Measurements from ENCODE around the gene DCP1B. TPM values are rescaled to one million over a fixed set of nuclear protein-coding genes. Genes with fewer than 3 reads are reported as not detected.

Gene DCP1B
- total and polyA plus RNA-seq, 4 donors: 3.5 to 5.5 (median 4.6) TPM

DNA sequence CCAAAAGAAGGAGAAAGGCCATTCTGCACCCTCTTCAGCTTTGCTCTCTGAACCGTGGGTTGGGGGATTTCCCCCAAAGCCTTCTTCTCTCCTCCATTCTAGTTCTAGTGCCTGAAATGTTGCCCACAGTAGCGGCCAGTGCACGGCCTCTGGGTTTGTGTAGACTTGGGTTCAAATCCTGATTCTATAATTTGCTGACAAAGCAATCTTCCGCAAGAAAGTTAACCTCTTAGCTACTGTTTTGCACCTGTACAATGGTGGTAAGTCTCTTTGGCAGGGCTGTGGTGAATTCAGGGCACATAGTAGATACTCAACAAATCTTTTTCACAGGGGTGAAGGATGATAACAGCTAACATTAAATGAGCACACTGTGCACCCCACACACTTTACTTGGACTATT is 42.7 kb upstream of the DCP1B start:
- Histone ChIP-seq H3K4me1 (ENCODE audit: control insufficient read depth in 4 of 4, insufficient read depth in 4 of 4, low read length in 3 of 4) (peaks cover 0 to under 1% (median 0%) of the 10 kb centered on the region in 4 donors), H3K36me3 (ENCODE audit: control insufficient read depth in 4 of 4, insufficient read depth in 3 of 4, low read depth in 1 of 4, low read length in 3 of 4) (no peaks in the 10 kb centered on the region), H3K9me3 (ENCODE audit: control insufficient read depth in 4 of 4, low read length in 3 of 4) (no peaks in the 10 kb centered on the region), H3K27ac (ENCODE audit: low read depth in 1 of 2, low read length in 2 of 2) (no peak overlapping the region), H3K27me3 (ENCODE audit: control insufficient read depth in 4 of 4, insufficient read depth in 4 of 4, low read length in 3 of 4) (peaks cover 0 to 7% (median 3%) of the 10 kb centered on the region in 4 donors), H3K9ac (ENCODE audit: low read depth in 1 of 2, low read length in 2 of 2) (no peak overlapping the region), H3K4me3 (ENCODE audit: low read depth in 1 of 3, low read length in 3 of 3) (no peak overlapping the region)
- no peak for DNase-seq (ENCODE audit: low spot score)
- TF ChIP-seq, protein P1, sequence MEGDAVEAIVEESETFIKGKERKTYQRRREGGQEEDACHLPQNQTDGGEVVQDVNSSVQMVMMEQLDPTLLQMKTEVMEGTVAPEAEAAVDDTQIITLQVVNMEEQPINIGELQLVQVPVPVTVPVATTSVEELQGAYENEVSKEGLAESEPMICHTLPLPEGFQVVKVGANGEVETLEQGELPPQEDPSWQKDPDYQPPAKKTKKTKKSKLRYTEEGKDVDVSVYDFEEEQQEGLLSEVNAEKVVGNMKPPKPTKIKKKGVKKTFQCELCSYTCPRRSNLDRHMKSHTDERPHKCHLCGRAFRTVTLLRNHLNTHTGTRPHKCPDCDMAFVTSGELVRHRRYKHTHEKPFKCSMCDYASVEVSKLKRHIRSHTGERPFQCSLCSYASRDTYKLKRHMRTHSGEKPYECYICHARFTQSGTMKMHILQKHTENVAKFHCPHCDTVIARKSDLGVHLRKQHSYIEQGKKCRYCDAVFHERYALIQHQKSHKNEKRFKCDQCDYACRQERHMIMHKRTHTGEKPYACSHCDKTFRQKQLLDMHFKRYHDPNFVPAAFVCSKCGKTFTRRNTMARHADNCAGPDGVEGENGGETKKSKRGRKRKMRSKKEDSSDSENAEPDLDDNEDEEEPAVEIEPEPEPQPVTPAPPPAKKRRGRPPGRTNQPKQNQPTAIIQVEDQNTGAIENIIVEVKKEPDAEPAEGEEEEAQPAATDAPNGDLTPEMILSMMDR (IDR thresholded peaks at IDR 0.05; ENCODE audit: low read depth, low read length, missing input control): no peak
- no peak for TF ChIP-seq FOXA1 (IDR thresholded peaks at IDR 0.05)
- TF ChIP-seq FOXA2 (IDR thresholded peaks at IDR 0.05): no peak
- TF ChIP-seq YY1 (IDR thresholded peaks at IDR 0.05): no peak
- TF ChIP-seq, protein P2, sequence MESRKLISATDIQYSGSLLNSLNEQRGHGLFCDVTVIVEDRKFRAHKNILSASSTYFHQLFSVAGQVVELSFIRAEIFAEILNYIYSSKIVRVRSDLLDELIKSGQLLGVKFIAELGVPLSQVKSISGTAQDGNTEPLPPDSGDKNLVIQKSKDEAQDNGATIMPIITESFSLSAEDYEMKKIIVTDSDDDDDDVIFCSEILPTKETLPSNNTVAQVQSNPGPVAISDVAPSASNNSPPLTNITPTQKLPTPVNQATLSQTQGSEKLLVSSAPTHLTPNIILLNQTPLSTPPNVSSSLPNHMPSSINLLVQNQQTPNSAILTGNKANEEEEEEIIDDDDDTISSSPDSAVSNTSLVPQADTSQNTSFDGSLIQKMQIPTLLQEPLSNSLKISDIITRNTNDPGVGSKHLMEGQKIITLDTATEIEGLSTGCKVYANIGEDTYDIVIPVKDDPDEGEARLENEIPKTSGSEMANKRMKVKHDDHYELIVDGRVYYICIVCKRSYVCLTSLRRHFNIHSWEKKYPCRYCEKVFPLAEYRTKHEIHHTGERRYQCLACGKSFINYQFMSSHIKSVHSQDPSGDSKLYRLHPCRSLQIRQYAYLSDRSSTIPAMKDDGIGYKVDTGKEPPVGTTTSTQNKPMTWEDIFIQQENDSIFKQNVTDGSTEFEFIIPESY (IDR thresholded peaks at IDR 0.05): no peak
- TF ChIP-seq, protein P3, sequence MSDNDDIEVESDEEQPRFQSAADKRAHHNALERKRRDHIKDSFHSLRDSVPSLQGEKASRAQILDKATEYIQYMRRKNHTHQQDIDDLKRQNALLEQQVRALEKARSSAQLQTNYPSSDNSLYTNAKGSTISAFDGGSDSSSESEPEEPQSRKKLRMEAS (IDR thresholded peaks at IDR 0.05): no peak
- TF ChIP-seq, protein P4, sequence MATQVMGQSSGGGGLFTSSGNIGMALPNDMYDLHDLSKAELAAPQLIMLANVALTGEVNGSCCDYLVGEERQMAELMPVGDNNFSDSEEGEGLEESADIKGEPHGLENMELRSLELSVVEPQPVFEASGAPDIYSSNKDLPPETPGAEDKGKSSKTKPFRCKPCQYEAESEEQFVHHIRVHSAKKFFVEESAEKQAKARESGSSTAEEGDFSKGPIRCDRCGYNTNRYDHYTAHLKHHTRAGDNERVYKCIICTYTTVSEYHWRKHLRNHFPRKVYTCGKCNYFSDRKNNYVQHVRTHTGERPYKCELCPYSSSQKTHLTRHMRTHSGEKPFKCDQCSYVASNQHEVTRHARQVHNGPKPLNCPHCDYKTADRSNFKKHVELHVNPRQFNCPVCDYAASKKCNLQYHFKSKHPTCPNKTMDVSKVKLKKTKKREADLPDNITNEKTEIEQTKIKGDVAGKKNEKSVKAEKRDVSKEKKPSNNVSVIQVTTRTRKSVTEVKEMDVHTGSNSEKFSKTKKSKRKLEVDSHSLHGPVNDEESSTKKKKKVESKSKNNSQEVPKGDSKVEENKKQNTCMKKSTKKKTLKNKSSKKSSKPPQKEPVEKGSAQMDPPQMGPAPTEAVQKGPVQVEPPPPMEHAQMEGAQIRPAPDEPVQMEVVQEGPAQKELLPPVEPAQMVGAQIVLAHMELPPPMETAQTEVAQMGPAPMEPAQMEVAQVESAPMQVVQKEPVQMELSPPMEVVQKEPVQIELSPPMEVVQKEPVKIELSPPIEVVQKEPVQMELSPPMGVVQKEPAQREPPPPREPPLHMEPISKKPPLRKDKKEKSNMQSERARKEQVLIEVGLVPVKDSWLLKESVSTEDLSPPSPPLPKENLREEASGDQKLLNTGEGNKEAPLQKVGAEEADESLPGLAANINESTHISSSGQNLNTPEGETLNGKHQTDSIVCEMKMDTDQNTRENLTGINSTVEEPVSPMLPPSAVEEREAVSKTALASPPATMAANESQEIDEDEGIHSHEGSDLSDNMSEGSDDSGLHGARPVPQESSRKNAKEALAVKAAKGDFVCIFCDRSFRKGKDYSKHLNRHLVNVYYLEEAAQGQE (IDR thresholded peaks at IDR 0.05): no peak
- no peak for TF ChIP-seq HNF4A (conservative IDR thresholded peaks at IDR 0.05)
- TF ChIP-seq HNF4G (IDR thresholded peaks at IDR 0.05): no peak
- TF ChIP-seq NR2F2 (IDR thresholded peaks at IDR 0.05): no peak
- TF ChIP-seq GABPA (IDR thresholded peaks at IDR 0.05 in 1 of 2, conservative IDR thresholded peaks at IDR 0.05 in 1 of 2): no peak
- WGBS: 86% methylated on average over 4 of the region's 4 CpGs

DNA sequence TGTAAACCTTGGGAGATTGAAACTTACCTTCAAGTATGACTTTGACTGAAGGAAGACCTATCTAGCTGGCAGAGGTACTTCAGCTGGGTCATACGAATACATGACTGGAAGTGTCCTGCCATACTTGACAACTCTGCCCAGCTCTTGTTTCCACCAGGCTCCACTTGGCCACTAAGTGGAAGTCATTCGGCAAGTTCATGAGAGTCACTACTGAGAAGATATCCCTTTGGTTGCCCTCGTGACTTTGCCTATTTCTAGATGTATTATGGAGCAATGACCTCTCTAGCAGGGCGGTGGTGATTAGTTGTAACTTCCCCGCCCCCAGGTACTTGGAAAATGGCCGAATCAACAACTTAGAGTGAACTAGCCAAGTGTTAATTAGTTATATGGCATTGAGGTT is 39.9 kb upstream of the DCP1B start:
- H3K9me3 ChIP-seq (ENCODE audit: control insufficient read depth in 4 of 4, low read length in 3 of 4): no peaks in the 10 kb centered on the region
- no peak overlapping the region for H3K4me3 ChIP-seq (ENCODE audit: low read depth in 1 of 3, low read length in 3 of 3)
- WGBS: 74% methylated on average over 6 of the region's 6 CpGs
- TF ChIP-seq, protein P1 (IDR thresholded peaks at IDR 0.05; ENCODE audit: low read depth, low read length, missing input control): no peak
- TF ChIP-seq NR2F2 (IDR thresholded peaks at IDR 0.05) (no peak), RXRA (IDR thresholded peaks at IDR 0.05) (no peak), FOXA2 (IDR thresholded peaks at IDR 0.05) (no peak), FOXA1 (IDR thresholded peaks at IDR 0.05) (no peak), GABPA (IDR thresholded peaks at IDR 0.05 in 1 of 2, conservative IDR thresholded peaks at IDR 0.05 in 1 of 2) (no peak), YY1 (IDR thresholded peaks at IDR 0.05) (no peak), SP1 (IDR thresholded peaks at IDR 0.05) (no peak), JUND (IDR thresholded peaks at IDR 0.05) (no peak), TAF1 (conservative IDR thresholded peaks at IDR 0.05) (no peak), EGR1 (IDR thresholded peaks at IDR 0.05; ENCODE audit: low read depth in 2 of 2) (no peak), HNF4A (conservative IDR thresholded peaks at IDR 0.05) (no peak)
- TF ChIP-seq, protein P4 (IDR thresholded peaks at IDR 0.05): no peak
- TF ChIP-seq, protein P5, sequence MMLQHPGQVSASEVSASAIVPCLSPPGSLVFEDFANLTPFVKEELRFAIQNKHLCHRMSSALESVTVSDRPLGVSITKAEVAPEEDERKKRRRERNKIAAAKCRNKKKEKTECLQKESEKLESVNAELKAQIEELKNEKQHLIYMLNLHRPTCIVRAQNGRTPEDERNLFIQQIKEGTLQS (IDR thresholded peaks at IDR 0.05): no peak
- TF ChIP-seq, protein P3 (IDR thresholded peaks at IDR 0.05): no peak

More for the DNA sequence above, 39.9 kb upstream of the DCP1B start:
- no peak for DNase-seq (ENCODE audit: low spot score)
- Histone ChIP-seq H3K36me3 (ENCODE audit: control insufficient read depth in 4 of 4, insufficient read depth in 3 of 4, low read depth in 1 of 4, low read length in 3 of 4) (no peaks in the 10 kb centered on the region), H3K4me1 (ENCODE audit: control insufficient read depth in 4 of 4, insufficient read depth in 4 of 4, low read length in 3 of 4) (no peaks in the 10 kb centered on the region), H3K27ac (ENCODE audit: low read depth in 1 of 2, low read length in 2 of 2) (no peak overlapping the region), H3K9ac (ENCODE audit: low read depth in 1 of 2, low read length in 2 of 2) (no peak overlapping the region), H3K27me3 (ENCODE audit: control insufficient read depth in 4 of 4, insufficient read depth in 4 of 4, low read length in 3 of 4) (peaks cover 0 to 3% (median 0%) of the 10 kb centered on the region in 4 donors)
